Measurements from ENCODE around the gene PPM1A.

DNA sequence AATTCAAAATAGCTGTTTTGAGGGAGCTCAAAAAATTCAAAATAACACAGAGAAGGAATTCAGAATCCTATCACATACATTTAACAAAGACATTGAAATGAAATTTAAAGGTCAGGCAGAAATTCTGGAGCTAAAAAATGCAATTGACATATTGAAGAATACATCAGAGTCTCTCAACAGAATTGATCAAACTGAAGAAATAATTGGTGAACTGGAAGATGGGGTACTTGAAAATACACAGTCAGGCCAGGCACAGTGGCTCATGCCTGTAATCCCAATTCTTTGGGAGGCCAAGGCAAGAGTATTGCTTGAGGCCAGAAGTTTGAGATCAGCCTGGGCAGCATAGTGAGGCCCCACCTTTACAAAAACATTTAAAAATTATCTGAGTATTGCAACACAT, 49.7 kb upstream of the PPM1A start:
- TF ChIP-seq, protein P1, sequence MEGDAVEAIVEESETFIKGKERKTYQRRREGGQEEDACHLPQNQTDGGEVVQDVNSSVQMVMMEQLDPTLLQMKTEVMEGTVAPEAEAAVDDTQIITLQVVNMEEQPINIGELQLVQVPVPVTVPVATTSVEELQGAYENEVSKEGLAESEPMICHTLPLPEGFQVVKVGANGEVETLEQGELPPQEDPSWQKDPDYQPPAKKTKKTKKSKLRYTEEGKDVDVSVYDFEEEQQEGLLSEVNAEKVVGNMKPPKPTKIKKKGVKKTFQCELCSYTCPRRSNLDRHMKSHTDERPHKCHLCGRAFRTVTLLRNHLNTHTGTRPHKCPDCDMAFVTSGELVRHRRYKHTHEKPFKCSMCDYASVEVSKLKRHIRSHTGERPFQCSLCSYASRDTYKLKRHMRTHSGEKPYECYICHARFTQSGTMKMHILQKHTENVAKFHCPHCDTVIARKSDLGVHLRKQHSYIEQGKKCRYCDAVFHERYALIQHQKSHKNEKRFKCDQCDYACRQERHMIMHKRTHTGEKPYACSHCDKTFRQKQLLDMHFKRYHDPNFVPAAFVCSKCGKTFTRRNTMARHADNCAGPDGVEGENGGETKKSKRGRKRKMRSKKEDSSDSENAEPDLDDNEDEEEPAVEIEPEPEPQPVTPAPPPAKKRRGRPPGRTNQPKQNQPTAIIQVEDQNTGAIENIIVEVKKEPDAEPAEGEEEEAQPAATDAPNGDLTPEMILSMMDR (IDR thresholded peaks at IDR 0.05; ENCODE audit: extremely low read depth in 1 of 2, insufficient read depth in 1 of 2, low read depth in 1 of 2, low read length in 2 of 2): no peak
- TF ChIP-seq POLR2A (IDR thresholded peaks at IDR 0.05; ENCODE audit: low read depth, low read length) (no peak), FOS (IDR thresholded peaks at IDR 0.05; ENCODE audit: borderline replicate concordance, insufficient read depth, low read length) (no peak), POLR2AphosphoS5 (IDR thresholded peaks at IDR 0.05; ENCODE audit: insufficient read depth, low read depth, low read length) (no peak), EZH2 (IDR thresholded peaks at IDR 0.05; ENCODE audit: borderline replicate concordance, low read depth, low read length, severe bottlenecking) (no peak)
- TF ChIP-seq, protein P2, sequence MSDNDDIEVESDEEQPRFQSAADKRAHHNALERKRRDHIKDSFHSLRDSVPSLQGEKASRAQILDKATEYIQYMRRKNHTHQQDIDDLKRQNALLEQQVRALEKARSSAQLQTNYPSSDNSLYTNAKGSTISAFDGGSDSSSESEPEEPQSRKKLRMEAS (IDR thresholded peaks at IDR 0.05; ENCODE audit: insufficient read depth, insufficient read length): no peak
